Stimulated activated CD8-positive, alpha-beta memory T cell treated with anti-CD3 and anti-CD28 coated beads, Interleukin-15, amount 100 ng/mL, for 1 hour (primary cell): ENCODE results near the gene ELANE.

ENCODE experiments used
- DNase-seq: peaks from one replicate; pipeline ENCODE4 v3.0.0-alpha.2; 2020; ENCODE audit warnings: low read depth

ELANE gene

GRCh38 chr19:852136-853013, at the start of gene ELANE:
Gene ELANE (plus strand): TSS chr19:852303. CDS start chr19:852329, 26 bp downstream.
- no peak for DNase-seq

- DNase-seq = no peak
These were observed 49.5 kb upstream of the ELANE start for GRCh38 chr19:802498-803098.

- DNase-seq = no peak
These were observed 49.0 kb upstream of the ELANE start for GRCh38 chr19:803099-803561.

- DNase-seq = no peak
These were observed 48.3 kb upstream of the ELANE start for GRCh38 chr19:803686-804418.

GRCh38 chr19:804419-805165, 47.5 kb upstream of the ELANE start:
- no peak for DNase-seq

- no peak for DNase-seq
These were observed 46.9 kb upstream of the ELANE start for GRCh38 chr19:805166-805551.

- DNase-seq = no peak
These were observed 46.2 kb upstream of the ELANE start for GRCh38 chr19:805600-806550.

- DNase-seq = no peak
These were observed 45.2 kb upstream of the ELANE start for GRCh38 chr19:806815-807421.

- no peak for DNase-seq
These were observed 44.3 kb upstream of the ELANE start for GRCh38 chr19:807627-808422.

GRCh38 chr19:808423-808775, 43.7 kb upstream of the ELANE start:
- DNase-seq = no peak

GRCh38 chr19:810077-810855, 41.8 kb upstream of the ELANE start:
- DNase-seq = no peak

- no peak for DNase-seq
These were observed 41.1 kb upstream of the ELANE start for GRCh38 chr19:810883-811489.

- DNase-seq = no peak
These were observed 40.5 kb upstream of the ELANE start for GRCh38 chr19:811506-812048.

GRCh38 chr19:812049-812746, 39.9 kb upstream of the ELANE start:
- no peak for DNase-seq

- no peak for DNase-seq
These were observed 39.3 kb upstream of the ELANE start for GRCh38 chr19:812747-813218.

GRCh38 chr19:813219-814151, 38.6 kb upstream of the ELANE start:
- no peak for DNase-seq
